HepG2 (cell line): ENCODE data around the gene SSTR5. TPM values are rescaled to one million over a fixed set of nuclear protein-coding genes. Genes with fewer than 3 reads are reported as not detected.

Source experiments
- ARNTL ChIP-seq: sonication (generic); formaldehyde crosslinking; IDR thresholded peaks from 2 replicates; pipeline ENCODE4 v1.4.0; 2020; ENCODE audit warnings: mild to moderate bottlenecking, missing genetic modification reagents
- FOXC1 ChIP-seq: sonication (generic); formaldehyde crosslinking; IDR thresholded peaks from 2 replicates; pipeline ENCODE4 v1.8.0; 2022; ENCODE audit warnings: mild to moderate bottlenecking, missing genetic modification reagents, borderline replicate concordance
- KLF12 ChIP-seq: sonication (generic); formaldehyde crosslinking; IDR thresholded peaks from 2 replicates; pipeline ENCODE4 v1.4.0; 2020; ENCODE audit warnings: missing genetic modification reagents, borderline replicate concordance
- MXI1 ChIP-seq: IDR thresholded peaks from 3 replicates; pipeline ENCODE4 v1.6.1; 2012; ENCODE audit warnings: low read depth, low read length, inconsistent platforms, borderline replicate concordance
- TBP ChIP-seq: sonication (generic); formaldehyde crosslinking; IDR thresholded peaks from 2 replicates; pipeline ENCODE4 v1.5.0; 2020; ENCODE audit warnings: missing genetic modification reagents
- U2AF2 ChIP-seq: fragments of 200-400 bp; formaldehyde crosslinking; IDR thresholded peaks from 2 replicates; pipeline ENCODE4 v1.6.1; 2017; ENCODE audit warnings: low read depth, mild to moderate bottlenecking, low read length
- ZBTB20 ChIP-seq: sonication (generic); formaldehyde crosslinking; IDR thresholded peaks from 2 replicates; pipeline ENCODE4 v1.8.1; 2023; ENCODE audit warnings: missing genetic modification reagents, low read depth, mild to moderate bottlenecking, borderline replicate concordance
- ZC3H13 ChIP-seq: sonication (generic); formaldehyde crosslinking; IDR thresholded peaks from 2 replicates; pipeline ENCODE4 v1.8.1; 2023; ENCODE audit warnings: mild to moderate bottlenecking, missing genetic modification reagents, moderate library complexity
- ZNF17 ChIP-seq: sonication (generic); formaldehyde crosslinking; IDR thresholded peaks from 2 replicates; pipeline ENCODE4 v1.5.0; 2020; ENCODE audit warnings: mild to moderate bottlenecking, missing genetic modification reagents
- ZNF281 ChIP-seq: sonication (generic); formaldehyde crosslinking; IDR thresholded peaks from 2 replicates; pipeline ENCODE4 v1.4.0; 2020; ENCODE audit warnings: missing genetic modification reagents, borderline replicate concordance
- ZNF496 ChIP-seq: sonication (generic); formaldehyde crosslinking; IDR thresholded peaks from 2 replicates; pipeline ENCODE4 v1.8.1; 2023; ENCODE audit warnings: mild to moderate bottlenecking, moderate library complexity, missing genetic modification reagents; ENCODE audit not compliant: insufficient replicate concordance
- ZNF703 ChIP-seq: sonication (generic); formaldehyde crosslinking; IDR thresholded peaks from 2 replicates; pipeline ENCODE4 v1.5.1; 2020; ENCODE audit warnings: missing genetic modification reagents, mild to moderate bottlenecking, moderate library complexity, borderline replicate concordance
- ZNF792 ChIP-seq: IDR thresholded peaks from 2 replicates; pipeline ENCODE4 v1.6.1; 2016
- ZUFSP ChIP-seq: sonication (generic); formaldehyde crosslinking; IDR thresholded peaks from 2 replicates; pipeline ENCODE4 v1.9.0; 2021; ENCODE audit warnings: missing genetic modification reagents, mild to moderate bottlenecking, borderline replicate concordance
- polyA plus RNA-seq, 8 experiments: library from polyadenylated mRNA; depleted of rRNA in 3 of 8; stranded (reverse) in 7 of 8; unstranded in 1 of 8; fragments of >200 nt; fragmentation: Illumina TruSeq in 4 of 8; extraction: Trizol in 4 of 8; gene quantifications; 2 replicates each; pipeline versions ENCODE4 v1.2.1 to v1.2.3, GENCODE V29; 2011 to 2016; ENCODE audit warnings: low read depth in 4 of 8, missing spikeins in 1 of 8, mixed read lengths in 1 of 8; ENCODE audit not compliant: insufficient read depth in 1 of 8
- total RNA-seq, 5 experiments: library from RNA; depleted of rRNA; stranded (reverse); fragments of >200 nt; fragmentation: Illumina TruSeq; extraction: Trizol; gene quantifications; 2 replicates each; pipeline ENCODE4 v1.2.3, GENCODE V29; 2016; ENCODE audit warnings: low read depth in 1 of 5
- TF ChIP-seq, protein P1 (sequence below): sonication (generic); formaldehyde crosslinking; IDR thresholded peaks from 2 replicates; pipeline ENCODE4 v1.8.0; 2022; ENCODE audit warnings: missing genetic modification reagents, mild to moderate bottlenecking, inconsistent platforms, borderline replicate concordance

Gene SSTR5
- total and polyA plus RNA-seq, 2 of the 13 experiments (the other 11 are each of a cell fraction or from before 2014, with no cell fraction given), result 0.20 to 0.49 TPM

GRCh38 chr16:1076801-1077576 is 4.4 kb downstream of the SSTR5 start (continued):
- no peak for TF ChIP-seq ZNF792 (CRISPR knock-in tag)
- no peak for TF ChIP-seq ZNF281 (CRISPR knock-in tag)
- no peak for TF ChIP-seq U2AF2
- TF ChIP-seq FOXC1 (CRISPR knock-in tag), result no peak
- peak; percentile 66; the same call in 1 of the 2 replicates for TF ChIP-seq ZC3H13
- TF ChIP-seq TBP (CRISPR knock-in tag), result no peak
- TF ChIP-seq MXI1, result no peak
- TF ChIP-seq ARNTL (CRISPR knock-in tag), result peak; percentile 41; the same call in 1 of the 2 replicates
- TF ChIP-seq, protein P1, sequence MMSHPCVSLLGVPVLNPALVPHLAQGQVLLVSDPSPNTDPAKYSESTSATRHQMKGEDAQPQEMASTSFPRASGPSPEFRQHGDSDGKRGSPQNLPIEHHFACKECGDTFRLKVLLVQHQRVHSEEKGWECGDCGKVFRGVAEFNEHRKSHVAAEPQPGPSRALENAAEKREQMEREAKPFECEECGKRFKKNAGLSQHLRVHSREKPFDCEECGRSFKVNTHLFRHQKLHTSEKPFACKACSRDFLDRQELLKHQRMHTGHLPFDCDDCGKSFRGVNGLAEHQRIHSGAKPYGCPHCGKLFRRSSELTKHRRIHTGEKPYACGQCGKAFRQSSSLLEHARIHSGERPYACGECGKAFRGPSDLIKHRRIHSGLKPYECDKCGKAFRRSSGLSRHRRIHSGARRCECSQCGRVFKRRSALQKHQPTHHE (CRISPR knock-in tag), result no peak
- TF ChIP-seq KLF12 (CRISPR knock-in tag), result no peak
- no peak for TF ChIP-seq ZNF17 (CRISPR knock-in tag)
- TF ChIP-seq ZBTB20 (CRISPR knock-in tag), result no peak
- TF ChIP-seq ZNF496 (CRISPR knock-in tag), result no peak
- TF ChIP-seq ZNF703, result 0 out of 2 replicates have a peak, but pooled peaks have one; percentile 22
- no peak for TF ChIP-seq ZUFSP (CRISPR knock-in tag)
